ENCODE data around the gene ZNF782. TPM values are rescaled to one million over a fixed set of nuclear protein-coding genes. Genes with fewer than 3 reads are reported as not detected.

ZNF782 gene
- total RNA-seq, 1 donor from 2014 or later, result 6.4 TPM

GRCh38 chr9:96883922-96884321 is 29.6 kb upstream of the ZNF782 start:
- Histone ChIP-seq H3K27me3 (ENCODE audit: low read depth) (peaks cover 6% of the 10 kb centered on the region), H3K9me3 (no peaks in the 10 kb centered on the region), H3K4me3 (no peak overlapping the region), H3K27ac (no peak overlapping the region), H3K4me1 (no peaks in the 10 kb centered on the region), H3K36me3 (no peaks in the 10 kb centered on the region)
- ATAC-seq, result peak; percentile 39 to 55
- intact Hi-C loops (cut with DNase I), result no loop called here
- TF ChIP-seq CTCF (IDR thresholded peaks at IDR 0.05), result no peak
- DNase-seq, result no peak

- Histone ChIP-seq H3K36me3 (no peaks in the 10 kb centered on the region), H3K27ac (no peak overlapping the region), H3K9me3 (no peaks in the 10 kb centered on the region), H3K4me1 (peaks cover 18% of the 10 kb centered on the region), H3K27me3 (ENCODE audit: low read depth) (peaks cover 38% of the 10 kb centered on the region), H3K4me3 (peak overlapping the region; percentile 2)
- no peak for DNase-seq
- intact Hi-C loops (cut with DNase I), result no loop called here
- ATAC-seq, result no peak
- no peak for TF ChIP-seq CTCF (IDR thresholded peaks at IDR 0.05)
Measured at GRCh38 chr9:96877269-96877668, 23.0 kb upstream of the ZNF782 start.

DNA sequence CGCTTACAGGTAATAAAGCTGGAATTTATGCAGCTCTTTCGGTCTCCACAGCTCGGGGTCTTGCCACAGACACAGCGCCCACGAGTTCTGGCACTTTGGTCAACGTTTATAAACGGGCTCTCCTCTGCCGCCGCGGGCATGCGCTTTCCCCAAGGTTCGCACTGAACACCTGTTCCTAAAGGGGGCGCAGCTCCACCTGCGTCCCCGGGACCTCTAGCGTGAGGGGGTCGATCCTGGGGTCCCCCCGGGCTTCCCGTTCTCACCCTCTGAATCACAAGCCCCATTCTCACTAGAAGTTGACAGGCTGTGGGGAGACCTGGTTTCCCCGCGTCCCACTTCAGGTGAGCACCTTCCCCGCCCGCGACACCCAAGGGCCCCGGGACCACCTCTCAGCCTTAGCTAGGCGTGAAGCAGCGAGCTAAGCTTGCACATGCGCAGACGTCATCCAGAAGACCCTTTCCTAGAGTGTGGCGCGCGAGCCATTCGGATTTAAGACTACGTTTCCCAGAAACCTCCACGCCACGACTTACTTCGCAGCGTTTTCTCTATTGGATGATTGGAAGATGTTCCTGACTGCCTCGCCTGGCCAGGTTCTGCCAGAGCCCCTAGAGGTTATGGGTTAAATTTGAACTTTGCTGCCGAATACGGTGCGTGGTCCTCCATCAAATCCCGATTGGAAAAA is 21.3 kb upstream of the ZNF782 start:
- Histone ChIP-seq H3K36me3 (no peaks in the 10 kb centered on the region), H3K9me3 (no peaks in the 10 kb centered on the region), H3K4me3 (peak overlapping the region; percentile 56), H3K27me3 (ENCODE audit: low read depth) (peaks cover 38% of the 10 kb centered on the region), H3K4me1 (peaks cover 18% of the 10 kb centered on the region), H3K27ac (peak overlapping the region; percentile 59)
- peak; percentile 69 for DNase-seq
- ATAC-seq, result peak; percentile 85 to 87
- intact Hi-C loops (cut with DNase I), result no loop called here
- TF ChIP-seq CTCF (IDR thresholded peaks at IDR 0.05), result peak; percentile 25

DNA sequence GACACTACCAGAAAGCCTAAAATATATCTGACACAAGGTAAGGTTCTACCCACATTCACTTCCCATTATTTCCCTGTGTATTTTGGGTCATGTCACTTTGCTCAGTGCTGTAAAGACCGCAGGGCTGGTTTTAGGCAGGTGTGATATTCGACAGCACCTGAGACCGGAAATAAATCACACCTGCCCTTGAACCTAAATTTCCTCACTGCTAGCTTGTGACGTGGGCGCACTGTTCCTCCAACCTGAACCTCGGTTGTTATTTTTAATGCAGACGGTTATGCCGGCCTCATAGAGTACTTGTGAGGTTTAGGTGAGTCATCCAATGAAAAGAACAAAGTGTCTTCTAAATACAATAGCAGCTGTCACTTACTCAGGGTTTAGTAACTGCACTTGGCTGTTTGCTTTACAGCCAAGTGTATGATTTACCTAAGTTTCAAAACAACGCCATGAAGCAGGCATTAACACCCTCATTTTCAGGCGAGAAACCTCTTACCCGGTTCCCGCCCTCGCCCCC is 20.7 kb upstream of the ZNF782 start:
- intact Hi-C loops (cut with DNase I), result no loop called here
- Histone ChIP-seq H3K27me3 (ENCODE audit: low read depth) (peaks cover 38% of the 10 kb centered on the region), H3K4me1 (peaks cover 18% of the 10 kb centered on the region), H3K27ac (peak overlapping the region; percentile 59), H3K36me3 (no peaks in the 10 kb centered on the region), H3K9me3 (no peaks in the 10 kb centered on the region), H3K4me3 (peak overlapping the region; percentile 56)
- no peak for TF ChIP-seq CTCF (IDR thresholded peaks at IDR 0.05)
- DNase-seq (no peak), ATAC-seq (peak; percentile 85 to 92)

DNA sequence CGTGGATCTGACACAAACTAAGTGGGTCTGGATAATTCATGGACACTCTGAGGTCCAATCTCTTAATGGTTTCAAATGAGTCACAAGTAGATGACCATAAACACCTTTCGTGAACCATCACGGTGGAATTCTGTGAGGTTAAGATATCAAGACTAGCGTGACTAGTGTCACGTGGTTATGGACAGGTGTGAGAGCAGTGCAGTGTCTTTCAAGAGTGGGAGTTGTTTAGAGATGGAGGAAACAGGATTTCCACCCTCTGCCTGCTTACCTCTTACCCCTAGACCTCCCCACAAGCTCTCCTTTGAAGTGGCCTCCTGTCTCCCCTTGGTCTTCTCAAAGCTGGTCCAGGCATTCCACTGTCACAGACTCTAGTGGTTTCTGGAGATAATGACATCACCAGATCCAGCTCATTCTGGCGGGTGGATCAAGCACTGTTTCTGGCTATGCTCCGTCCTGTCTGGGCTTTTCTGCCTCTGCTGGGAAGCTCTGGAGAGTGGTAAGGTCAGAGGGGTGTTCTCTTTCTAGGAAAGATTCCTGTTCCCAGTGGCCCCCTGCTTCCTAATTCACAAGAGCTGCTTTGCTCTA is 20.0 kb upstream of the ZNF782 start:
- peaks cover 35% of the 10 kb centered on the region for H3K27me3 ChIP-seq (ENCODE audit: low read depth)
- no peaks in the 10 kb centered on the region for H3K9me3 ChIP-seq
- peaks cover 18% of the 10 kb centered on the region for H3K4me1 ChIP-seq
- H3K36me3 ChIP-seq, result no peaks in the 10 kb centered on the region
- intact Hi-C loops (cut with DNase I), result no loop called here
- no peak overlapping the region for H3K4me3 ChIP-seq
- TF ChIP-seq CTCF (IDR thresholded peaks at IDR 0.05), result no peak
- ATAC-seq, result no peak
- DNase-seq, result no peak
- no peak overlapping the region for H3K27ac ChIP-seq

Data from lower lobe of right lung (tissue), 2 donors.